Smooth muscle cell (in vitro differentiated cells): Measurements from ENCODE around the gene ITGA3. TPM values are rescaled to one million over a fixed set of nuclear protein-coding genes. Genes with fewer than 3 reads are reported as not detected.

Source experiments
- DNase-seq: peaks from one replicate; lab custom pipeline; 2025; ENCODE audit not compliant: unreplicated experiment; lab: John Stamatoyannopoulos, UW
- H2AFZ ChIP-seq: fragments of 200-600 bp; sonication (generic); 2 replicates; pipeline ENCODE4 v1.6.0; 2016; ENCODE audit warnings: antibody characterized with exemption, low read depth, mild to moderate bottlenecking
- H3F3A ChIP-seq: fragments of 200-600 bp; sonication (generic); 2 replicates; pipeline ENCODE4 v1.6.0; 2017; ENCODE audit warnings: antibody characterized with exemption, low read depth
- H3K27ac ChIP-seq: fragments of 200-600 bp; sonication (generic); 2 replicates; pipeline ENCODE4 v1.5.1; 2016; ENCODE audit warnings: low read depth, mild to moderate bottlenecking
- H3K27me3 ChIP-seq: fragments of 200-600 bp; sonication (generic); 2 replicates; pipeline ENCODE4 v1.6.1; 2016; ENCODE audit warnings: low read depth, mild to moderate bottlenecking
- H3K36me3 ChIP-seq: fragments of 200-600 bp; sonication (generic); 2 replicates; pipeline ENCODE4 v1.5.1; 2016; ENCODE audit warnings: low read depth
- H3K4me1 ChIP-seq: fragments of 200-600 bp; sonication (generic); 2 replicates; pipeline ENCODE4 v1.5.1; 2016; ENCODE audit warnings: low read depth
- H3K4me2 ChIP-seq: fragments of 200-600 bp; sonication (generic); 2 replicates; pipeline ENCODE4 v1.6.0; 2016; ENCODE audit warnings: mild to moderate bottlenecking
- H3K4me3 ChIP-seq: fragments of 200-600 bp; sonication (generic); 2 replicates; pipeline ENCODE4 v1.5.1; 2016; ENCODE audit warnings: mild to moderate bottlenecking
- H3K79me2 ChIP-seq: fragments of 200-600 bp; sonication (generic); 2 replicates; pipeline ENCODE4 v1.6.0; 2016; ENCODE audit warnings: low read depth, mild to moderate bottlenecking
- H3K9ac ChIP-seq: fragments of 200-600 bp; sonication (generic); 2 replicates; pipeline ENCODE4 v1.6.0; 2016; ENCODE audit warnings: low read depth
- H3K9me3 ChIP-seq: fragments of 200-600 bp; sonication (generic); replicated peaks from 2 replicates; pipeline ENCODE4 v1.5.1; 2016; ENCODE audit warnings: low read depth
- H4K20me1 ChIP-seq: fragments of 200-600 bp; sonication (generic); 2 replicates; pipeline ENCODE4 v1.6.0; 2016; ENCODE audit warnings: low read depth
- whole genome bisulfite sequencing: methylation state at CpG from one replicate; pipeline ENCODE4 v1.1.7; 2016; ENCODE audit warnings: low lambda C conversion rate; 5-methylcytosine and 5-hydroxymethylcytosine counted together
- polyA plus RNA-seq: library from polyadenylated mRNA; unstranded; fragments of >200 nt; fragmentation: Nextera tagmentation; extraction: Ambion mirVana; gene quantifications from 2 replicates; pipeline ENCODE4 v1.2.1, GENCODE V29; 2016
- total RNA-seq: library from RNA; depleted of rRNA; stranded (reverse); fragments of >200 nt; gene quantifications from 2 replicates; pipeline ENCODE4 v1.2.3, GENCODE V29; 2014
- TF ChIP-seq, protein P1 (sequence below): fragments of 200-600 bp; sonication (generic); IDR thresholded peaks from 2 replicates; pipeline ENCODE4 v1.5.1; 2017; ENCODE audit warnings: borderline replicate concordance, mild to moderate bottlenecking, antibody characterized with exemption; ENCODE audit not compliant: insufficient read depth, poor library complexity, severe bottlenecking

The ITGA3 gene
- total and polyA plus RNA-seq, 2 experiments from 2014 or later, result 30.0 to 44.7 TPM

DNA sequence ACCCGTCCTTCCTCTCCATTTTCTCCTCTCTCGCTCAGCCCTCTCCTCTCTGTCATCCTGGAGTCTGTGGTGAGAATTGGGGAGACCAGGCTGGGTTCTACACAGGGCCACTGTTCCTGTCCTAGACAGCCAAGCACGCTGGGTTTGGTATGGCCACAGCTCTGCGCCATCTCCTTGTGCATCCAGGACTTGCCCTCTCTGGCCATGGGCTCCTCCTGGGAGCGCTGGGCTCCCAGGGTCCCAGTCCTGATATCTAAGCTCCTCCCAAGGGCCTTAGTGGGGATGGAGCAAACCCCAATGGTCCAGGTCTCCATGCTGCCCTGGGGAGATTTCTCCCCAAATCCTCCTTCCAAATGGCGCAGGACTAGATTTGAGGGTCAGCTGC, 27.2 kb upstream of the ITGA3 start:
- Histone ChIP-seq H3K4me3 (no peak overlapping the region), H3K79me2 (no peaks in the 10 kb centered on the region), H3F3A (peaks cover 4% of the 10 kb centered on the region), H3K4me2 (peak overlapping the region; percentile 79), H3K9ac (no peak overlapping the region), H3K9me3 (no peaks in the 10 kb centered on the region), H3K4me1 (peaks cover 19% of the 10 kb centered on the region), H3K27me3 (no peaks in the 10 kb centered on the region), H3K27ac (peak overlapping the region; percentile 45), H4K20me1 (no peaks in the 10 kb centered on the region), H2AFZ (no peak overlapping the region), H3K36me3 (no peaks in the 10 kb centered on the region)
- TF ChIP-seq, protein P1, sequence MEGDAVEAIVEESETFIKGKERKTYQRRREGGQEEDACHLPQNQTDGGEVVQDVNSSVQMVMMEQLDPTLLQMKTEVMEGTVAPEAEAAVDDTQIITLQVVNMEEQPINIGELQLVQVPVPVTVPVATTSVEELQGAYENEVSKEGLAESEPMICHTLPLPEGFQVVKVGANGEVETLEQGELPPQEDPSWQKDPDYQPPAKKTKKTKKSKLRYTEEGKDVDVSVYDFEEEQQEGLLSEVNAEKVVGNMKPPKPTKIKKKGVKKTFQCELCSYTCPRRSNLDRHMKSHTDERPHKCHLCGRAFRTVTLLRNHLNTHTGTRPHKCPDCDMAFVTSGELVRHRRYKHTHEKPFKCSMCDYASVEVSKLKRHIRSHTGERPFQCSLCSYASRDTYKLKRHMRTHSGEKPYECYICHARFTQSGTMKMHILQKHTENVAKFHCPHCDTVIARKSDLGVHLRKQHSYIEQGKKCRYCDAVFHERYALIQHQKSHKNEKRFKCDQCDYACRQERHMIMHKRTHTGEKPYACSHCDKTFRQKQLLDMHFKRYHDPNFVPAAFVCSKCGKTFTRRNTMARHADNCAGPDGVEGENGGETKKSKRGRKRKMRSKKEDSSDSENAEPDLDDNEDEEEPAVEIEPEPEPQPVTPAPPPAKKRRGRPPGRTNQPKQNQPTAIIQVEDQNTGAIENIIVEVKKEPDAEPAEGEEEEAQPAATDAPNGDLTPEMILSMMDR, result no peak
- no peak for DNase-seq
- 77% methylated on average over 6 of the region's 6 CpGs for WGBS

DNA sequence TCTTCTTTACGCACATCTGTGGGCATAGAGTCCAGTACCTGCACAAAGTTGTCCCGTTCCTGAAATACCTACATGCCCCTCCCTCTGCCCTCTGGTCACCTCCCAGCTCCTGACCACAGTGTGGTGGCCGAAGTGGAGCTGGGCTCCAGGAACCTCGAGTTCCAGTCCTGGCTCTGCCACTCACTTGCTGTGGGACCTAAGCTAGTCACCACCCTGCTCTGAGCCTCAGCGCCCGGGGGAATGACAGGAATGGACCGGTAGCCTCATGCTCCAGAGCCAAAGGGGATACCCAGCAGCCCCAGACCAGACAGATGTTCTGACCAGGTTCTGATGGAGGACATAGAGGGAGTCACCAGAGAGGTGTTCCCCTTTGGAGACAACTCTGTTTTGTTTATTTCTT, 26.7 kb upstream of the ITGA3 start:
- Histone ChIP-seq H3K79me2 (no peaks in the 10 kb centered on the region), H3K36me3 (no peaks in the 10 kb centered on the region), H3K27me3 (no peaks in the 10 kb centered on the region), H3K9me3 (no peaks in the 10 kb centered on the region), H3K4me2 (no peak overlapping the region), H3K27ac (no peak overlapping the region), H4K20me1 (no peaks in the 10 kb centered on the region), H3F3A (peaks cover 4% of the 10 kb centered on the region), H3K9ac (no peak overlapping the region), H3K4me1 (peaks cover 19% of the 10 kb centered on the region), H3K4me3 (no peak overlapping the region), H2AFZ (no peak overlapping the region)
- DNase-seq, result no peak
- 95% methylated on average over 7 of the region's 7 CpGs for WGBS
- TF ChIP-seq, protein P1, result no peak

DNA sequence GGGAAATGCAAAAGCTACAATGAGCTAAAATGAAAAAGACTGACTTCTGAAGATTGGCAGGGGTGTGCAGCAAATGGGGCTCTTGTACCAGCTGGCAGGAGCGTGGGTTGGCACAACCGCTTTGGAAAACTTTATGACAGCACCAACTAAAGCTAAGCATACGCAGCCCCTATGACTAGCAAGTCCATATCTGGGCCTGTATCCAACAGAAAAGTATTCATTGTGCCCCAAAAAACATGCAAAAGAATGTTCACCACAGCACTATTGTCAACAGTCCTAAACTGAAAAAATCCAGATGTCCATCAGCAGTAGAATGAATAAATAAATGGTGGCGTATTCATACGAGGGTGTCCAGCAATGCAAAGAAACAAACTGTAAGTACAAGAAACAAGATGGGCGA, 22.6 kb upstream of the ITGA3 start:
- 83% methylated on average over 6 of the region's 6 CpGs for WGBS
- DNase-seq, result no peak
- H3K36me3 ChIP-seq, result no peaks in the 10 kb centered on the region
- H3K27me3 ChIP-seq, result no peaks in the 10 kb centered on the region
- no peaks in the 10 kb centered on the region for H3F3A ChIP-seq
- no peak overlapping the region for H2AFZ ChIP-seq
- no peak overlapping the region for H3K27ac ChIP-seq
- H3K79me2 ChIP-seq, result no peaks in the 10 kb centered on the region
- no peak overlapping the region for H3K4me3 ChIP-seq
- peaks cover 6% of the 10 kb centered on the region for H3K4me1 ChIP-seq
- TF ChIP-seq, protein P1, result no peak
- no peaks in the 10 kb centered on the region for H4K20me1 ChIP-seq
- no peaks in the 10 kb centered on the region for H3K9me3 ChIP-seq
- H3K9ac ChIP-seq, result no peak overlapping the region
- H3K4me2 ChIP-seq, result no peak overlapping the region

DNA sequence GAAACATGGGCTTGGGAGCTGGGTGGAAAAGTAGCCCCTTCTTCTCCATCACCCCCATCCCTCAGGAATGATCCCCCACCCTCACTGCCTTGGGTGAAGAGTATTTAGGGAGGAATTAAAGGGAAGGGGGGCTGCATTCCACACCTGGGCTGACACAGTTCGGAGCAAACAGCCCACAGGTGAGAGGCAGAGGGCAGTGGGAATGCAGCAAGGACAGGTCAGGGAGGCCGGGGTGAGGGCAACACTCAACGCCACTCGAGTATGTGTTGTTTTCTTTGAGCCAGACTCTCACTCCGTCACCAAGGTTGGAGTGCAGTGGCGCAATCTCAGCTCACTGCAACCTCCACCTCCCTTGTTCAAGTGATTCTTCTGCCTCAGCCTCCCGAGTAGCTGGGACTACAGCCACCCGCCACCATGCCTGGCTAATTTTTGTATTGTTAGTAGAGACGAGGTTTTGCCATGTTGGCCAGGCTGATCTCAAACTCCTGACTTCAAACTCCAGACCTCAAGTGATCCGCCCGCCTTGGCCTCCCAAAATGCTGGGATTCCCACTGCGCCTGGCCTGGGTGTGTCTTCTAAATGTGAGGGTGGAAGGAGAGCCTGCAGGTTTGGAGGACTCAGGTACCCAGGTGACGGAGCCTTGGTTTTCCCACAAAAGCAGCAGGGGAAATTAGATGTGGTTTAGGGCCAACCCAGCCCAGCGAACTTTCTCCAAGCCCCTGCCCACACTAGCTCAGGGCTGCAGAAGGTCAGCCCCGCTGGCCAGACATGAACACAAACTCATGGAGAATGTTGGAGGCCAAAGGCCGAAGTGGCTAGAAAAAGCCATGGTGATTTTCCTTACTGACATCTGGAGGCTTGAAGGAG, 21.2 kb upstream of the ITGA3 start:
- Histone ChIP-seq H3K4me3 (no peak overlapping the region), H2AFZ (no peak overlapping the region), H3K79me2 (no peaks in the 10 kb centered on the region), H4K20me1 (no peaks in the 10 kb centered on the region), H3K9me3 (no peaks in the 10 kb centered on the region), H3K27ac (no peak overlapping the region), H3F3A (no peaks in the 10 kb centered on the region), H3K27me3 (no peaks in the 10 kb centered on the region), H3K36me3 (no peaks in the 10 kb centered on the region), H3K9ac (no peak overlapping the region), H3K4me2 (no peak overlapping the region), H3K4me1 (no peaks in the 10 kb centered on the region)
- DNase-seq, result no peak
- 83% methylated on average over 16 of the region's 16 CpGs for WGBS
- TF ChIP-seq, protein P1, result no peak
